HG03558 (cell line): Measurements from ENCODE around the gene FCF1.
"Not testable (repeated sequence)": the region's sequence is repeated elsewhere in the genome, so short reads cannot be mapped to it uniquely, and the experiment has no call there.

Source experiments
- ATAC-seq: cut with Tn5 transposase; IDR thresholded peaks from one replicate; pipeline ENCODE4 v1.9.1; 2021; ENCODE audit warnings: moderate number of reproducible peaks; ENCODE audit not compliant: unreplicated experiment; ENCODE audit errors: extremely low read depth

The FCF1 gene

GRCh38 chr14:74697976-74698375 lies 15.0 kb upstream of the FCF1 start:
- ATAC-seq: no peak

DNA sequence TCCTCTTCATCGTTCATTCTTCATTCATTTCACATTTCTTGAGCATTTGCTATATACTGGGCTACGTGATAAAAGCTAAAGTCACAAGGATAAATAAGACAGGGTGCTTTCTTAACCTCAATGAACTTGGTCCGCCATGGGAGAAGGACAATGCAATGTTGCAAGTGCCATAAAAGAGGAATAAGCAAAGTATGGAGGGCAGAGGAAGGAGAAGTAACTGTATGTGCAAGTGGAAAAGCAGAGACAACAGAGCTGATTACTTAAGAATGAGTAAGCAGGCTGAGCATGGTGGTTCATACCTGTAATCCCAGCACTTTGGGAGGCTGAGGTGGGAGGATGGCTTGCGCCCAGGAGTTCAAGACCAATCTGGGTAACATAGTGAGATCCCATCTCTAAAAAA lies 14.5 kb upstream of the FCF1 start:
- ATAC-seq: no peak

DNA sequence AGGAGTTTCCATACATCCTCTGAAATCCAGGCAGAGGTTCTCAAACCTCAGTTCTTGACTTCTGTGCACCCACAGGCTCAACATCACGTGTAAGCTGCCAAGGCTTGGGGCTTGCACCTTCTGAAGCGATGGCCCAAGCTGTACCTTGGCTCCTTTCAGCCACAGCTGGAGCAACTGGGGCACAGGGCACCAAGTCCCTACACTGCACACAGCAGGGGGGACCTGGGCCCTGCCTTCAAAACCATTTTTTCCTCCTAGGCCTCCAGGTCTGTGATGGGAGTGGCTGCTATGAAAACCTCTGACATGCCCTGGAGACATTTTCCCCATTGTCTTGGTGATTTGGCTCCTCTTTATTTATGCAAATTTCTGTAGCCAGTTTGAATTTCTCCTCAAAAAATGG lies 10.7 kb upstream of the FCF1 start:
- no peak for ATAC-seq

GRCh38 chr14:74703043-74703442 lies 9.9 kb upstream of the FCF1 start:
- no peak for ATAC-seq

GRCh38 chr14:74704656-74705055 lies 8.3 kb upstream of the FCF1 start:
- ATAC-seq: no peak

- ATAC-seq: no peak
Measured at GRCh38 chr14:74705613-74706500, 7.1 kb upstream of the FCF1 start.

DNA sequence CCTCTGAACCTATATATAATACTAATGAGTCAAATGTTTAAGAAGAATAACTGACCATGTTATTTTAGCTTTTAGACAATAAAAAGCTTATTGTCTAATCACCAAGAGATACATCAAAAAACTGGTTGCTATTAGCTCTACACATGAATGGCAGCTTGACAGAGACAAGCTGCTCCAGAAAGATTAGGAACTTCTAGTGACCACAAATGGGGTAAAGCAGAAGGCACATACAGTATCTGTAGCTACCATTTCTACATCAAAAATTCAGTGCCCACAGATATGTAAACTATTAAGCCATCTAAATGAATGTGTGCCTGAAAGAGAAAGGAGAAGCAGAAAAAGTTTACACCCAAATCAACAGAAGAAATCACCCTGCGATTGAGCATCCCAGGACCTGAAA lies 2.5 kb upstream of the FCF1 start:
- ATAC-seq: no peak

GRCh38 chr14:74711651-74712050 lies 1.3 kb upstream of the FCF1 start:
- no peak for ATAC-seq

GRCh38 chr14:74713395-74713735 lies 421 bp downstream of the FCF1 start:
- no peak for ATAC-seq

- ATAC-seq: no peak
Measured at GRCh38 chr14:74720526-74720925, 7.6 kb downstream of the FCF1 start.

- ATAC-seq: no peak
Measured at GRCh38 chr14:74723134-74723533, 10.2 kb downstream of the FCF1 start.

DNA sequence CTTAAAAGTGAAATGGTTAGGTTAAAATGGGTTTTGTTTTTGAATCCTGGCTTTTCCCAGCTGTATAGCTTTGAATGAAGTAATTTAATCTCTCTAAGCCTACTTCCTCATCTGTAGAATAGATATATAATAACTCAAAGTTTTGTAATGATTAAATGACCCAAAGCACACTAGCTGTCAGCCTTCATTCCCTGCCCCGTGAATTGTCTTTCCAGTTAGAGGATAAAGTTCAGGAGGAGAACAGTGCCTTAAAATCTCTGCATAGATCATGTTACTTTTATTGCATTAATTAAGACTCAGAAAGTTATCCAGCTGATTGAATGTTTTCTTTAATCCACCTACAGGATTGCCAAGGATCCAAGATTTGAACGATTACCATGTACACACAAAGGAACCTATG lies 19.4 kb downstream of the FCF1 start:
- no peak for ATAC-seq

DNA sequence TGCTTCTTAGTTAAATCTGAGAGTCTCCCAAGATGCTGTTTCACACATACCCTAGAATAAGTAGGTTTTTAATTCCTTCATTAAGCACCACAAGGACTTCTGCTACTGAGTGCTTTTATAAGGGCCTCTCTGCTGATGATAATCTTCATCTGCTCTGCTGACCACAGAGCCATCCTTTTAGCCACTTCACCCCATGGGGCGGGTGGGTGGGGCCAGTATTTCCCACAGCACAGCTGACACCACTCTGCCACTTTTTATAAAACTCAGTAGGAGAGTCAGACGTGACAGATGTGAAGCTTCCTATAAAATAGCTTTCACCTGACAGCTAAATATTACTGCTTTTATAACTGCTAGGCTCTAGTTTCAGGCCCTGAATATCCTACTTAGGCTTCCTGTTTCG lies 20.3 kb downstream of the FCF1 start:
- no peak for ATAC-seq

DNA sequence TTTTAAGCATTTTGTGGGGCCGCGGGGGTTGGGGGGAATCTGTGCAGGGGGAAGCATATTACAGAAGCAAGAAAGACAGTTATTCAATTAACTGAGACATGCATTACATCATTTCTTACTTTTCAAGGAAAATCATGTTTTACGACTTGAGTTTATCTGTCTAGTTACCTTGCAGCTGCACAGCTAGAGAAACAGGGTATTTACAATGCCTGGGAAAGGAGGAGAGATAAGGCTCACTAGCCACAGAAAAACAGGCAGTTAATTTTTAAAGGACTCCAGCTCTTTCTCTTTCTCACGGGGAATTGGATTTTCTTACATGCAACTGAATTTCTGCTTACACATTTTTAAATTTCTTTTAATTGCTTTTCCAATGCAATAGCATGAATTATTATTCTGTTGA lies 22.2 kb downstream of the FCF1 start:
- ATAC-seq: no peak

DNA sequence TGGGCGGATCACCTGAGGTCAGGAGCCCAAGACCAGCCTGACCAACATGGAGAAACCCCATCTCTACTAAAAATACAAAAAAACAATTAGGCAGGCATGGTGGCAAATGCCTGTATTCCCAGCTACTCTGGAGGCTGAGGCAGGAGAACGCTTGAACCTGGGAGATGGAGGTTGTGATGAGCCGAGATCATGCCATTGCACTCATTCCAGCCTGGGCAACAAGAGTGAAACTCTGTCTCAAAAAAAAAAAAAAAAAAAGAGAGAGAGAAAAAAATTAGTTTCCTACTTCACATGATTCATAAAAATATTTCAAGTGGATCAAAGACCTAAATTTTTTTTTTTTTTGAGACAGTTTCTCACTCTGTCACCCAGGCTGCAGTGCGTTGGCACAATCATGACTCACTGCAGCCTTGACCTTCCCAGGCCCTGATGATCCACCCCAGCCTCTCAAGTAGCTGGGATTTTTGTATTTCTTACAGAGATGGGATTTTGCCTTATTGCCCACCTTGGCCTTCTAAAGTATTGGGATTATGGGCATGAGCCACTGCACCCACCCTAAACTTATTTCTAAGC lies 24.9 kb downstream of the FCF1 start:
- ATAC-seq: no peak

DNA sequence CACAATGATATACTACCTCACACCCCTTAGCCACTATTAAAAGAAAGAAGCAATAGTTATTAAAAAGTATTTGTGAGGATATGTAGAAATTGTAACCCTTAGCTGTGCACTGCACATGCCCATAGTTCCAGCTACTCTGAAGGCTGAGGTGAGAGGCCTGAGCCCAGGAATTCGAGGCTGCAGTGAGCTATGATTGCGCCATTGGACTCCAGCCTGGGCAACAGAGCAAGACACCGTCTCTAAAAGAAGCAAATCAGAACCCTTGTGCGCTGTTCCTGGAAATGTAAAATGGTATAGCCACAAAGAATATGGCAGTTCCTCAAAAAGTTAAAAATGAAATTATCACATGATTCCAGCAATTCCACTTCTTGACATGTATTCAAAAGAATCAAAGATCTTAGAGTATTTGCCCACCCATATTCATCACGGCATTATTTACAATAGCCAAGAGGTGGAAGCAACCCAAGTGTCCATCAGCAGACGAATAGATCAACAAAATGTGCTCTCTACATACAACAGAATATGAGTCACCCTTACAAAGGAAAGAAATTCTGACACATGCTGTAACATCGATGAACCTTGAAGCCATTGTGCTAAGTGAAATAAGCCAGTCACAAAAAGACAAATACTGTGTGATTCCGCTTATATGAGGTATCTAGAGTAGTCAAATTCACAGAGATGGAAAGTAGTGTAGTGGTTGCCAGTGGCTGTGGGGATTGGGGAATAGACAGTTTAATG lies 26.5 kb downstream of the FCF1 start:
- no peak for ATAC-seq

- ATAC-seq: no peak
Measured at GRCh38 chr14:74747237-74747636, 34.3 kb downstream of the FCF1 start.

GRCh38 chr14:74754157-74754556 lies 41.2 kb downstream of the FCF1 start:
- no peak for ATAC-seq

GRCh38 chr14:74754899-74755298 lies 42.0 kb downstream of the FCF1 start:
- no peak for ATAC-seq

- ATAC-seq: no peak
Measured at GRCh38 chr14:74756326-74756725, 43.4 kb downstream of the FCF1 start.

DNA sequence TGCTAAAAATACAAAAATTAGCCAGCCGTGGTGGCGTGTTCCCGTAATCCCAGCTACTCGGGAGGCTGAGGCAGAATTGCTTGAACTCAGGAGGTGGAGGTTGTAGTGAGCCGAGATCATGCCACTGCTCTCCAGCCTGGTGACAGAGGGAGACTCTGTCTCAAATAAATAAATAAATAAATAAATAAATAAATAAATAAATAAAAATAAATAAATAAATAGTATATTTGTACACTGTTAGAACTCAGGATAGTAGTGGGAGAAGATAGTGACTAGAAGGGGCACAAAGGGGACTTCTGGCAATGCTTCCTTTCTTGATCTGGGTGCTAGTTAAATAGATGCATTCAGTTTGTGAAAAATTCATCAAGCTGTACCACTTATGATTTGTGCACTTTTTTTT lies 45.6 kb downstream of the FCF1 start:
- not testable (repeated sequence) for ATAC-seq
